Endodermal cell (in vitro differentiated cells): ENCODE results near the gene ST8SIA5. TPM values are rescaled to one million over a fixed set of nuclear protein-coding genes. Genes with fewer than 3 reads are reported as not detected.

Experiments used
- DNase-seq: peaks from one replicate; pipeline ENCODE4 v3.0.0-alpha.2; 2017
- H3K27ac ChIP-seq: 2 replicates; pipeline ENCODE4 v1.5.1; 2013; ENCODE audit warnings: mild to moderate bottlenecking, low read depth, low read length, moderate library complexity
- H3K27me3 ChIP-seq: 2 replicates; pipeline ENCODE4 v1.6.1; 2013; ENCODE audit warnings: mild to moderate bottlenecking, low read length, moderate library complexity; ENCODE audit not compliant: insufficient read depth, control insufficient read depth, poor library complexity, severe bottlenecking
- H3K36me3 ChIP-seq: 2 replicates; pipeline ENCODE4 v1.7.0; 2013; ENCODE audit warnings: mild to moderate bottlenecking, low read length, moderate library complexity; ENCODE audit not compliant: control insufficient read depth, insufficient read depth
- H3K4me1 ChIP-seq: one replicate; pipeline ENCODE4 v1.7.0; 2013; ENCODE audit warnings: low read length; ENCODE audit not compliant: control insufficient read depth, insufficient read depth
- H3K4me3 ChIP-seq: 2 replicates; pipeline ENCODE4 v1.5.1; 2013; ENCODE audit warnings: mild to moderate bottlenecking, low read length, moderate library complexity
- H3K9ac ChIP-seq: 2 replicates; pipeline ENCODE4 v1.6.1; 2013; ENCODE audit warnings: mild to moderate bottlenecking, low read length, moderate library complexity; ENCODE audit not compliant: poor library complexity, severe bottlenecking; ENCODE audit errors: extremely low read depth
- H3K9me3 ChIP-seq: 2 replicates; pipeline ENCODE4 v1.6.1; 2013; ENCODE audit warnings: mild to moderate bottlenecking, low read length, moderate library complexity; ENCODE audit not compliant: control insufficient read depth
- H3K27ac Mint-ChIP-seq: 2 replicates; pipeline ENCODE4 v1.8.0; 2020; ENCODE audit warnings: mixed read lengths
- H3K27me3 Mint-ChIP-seq: 2 replicates; pipeline ENCODE4 v1.8.0; 2021; ENCODE audit warnings: mild to moderate bottlenecking, mixed read lengths; ENCODE audit not compliant: insufficient read depth
- H3K36me3 Mint-ChIP-seq: 2 replicates; pipeline ENCODE4 v1.8.0; 2020; ENCODE audit warnings: low read depth, mixed read lengths
- H3K4me1 Mint-ChIP-seq: 2 replicates; pipeline ENCODE4 v1.8.0; 2020; ENCODE audit warnings: mixed read lengths
- H3K4me3 Mint-ChIP-seq: 2 replicates; pipeline ENCODE4 v1.8.0; 2020; ENCODE audit warnings: mild to moderate bottlenecking, moderate library complexity, mixed read lengths
- H3K9me3 Mint-ChIP-seq: 2 replicates; pipeline ENCODE4 v1.8.0; 2020; ENCODE audit warnings: mild to moderate bottlenecking, mixed read lengths
- WGBS, 2 experiments: methylation state at CpG; one replicate each; pipeline versions ENCODE4 v1.1.5 to v1.1.7; 2013; ENCODE audit warnings: missing lambda C conversion rate in 2 of 2, mixed read lengths in 1 of 2; ENCODE audit not compliant: insufficient coverage in 1 of 2, insufficient read length in 1 of 2; 5-methylcytosine and 5-hydroxymethylcytosine counted together
- total RNA-seq, 2 donors: library from RNA; stranded (reverse); fragmentation: NEBNext Ultra II Directional in 1 of 2; extraction: Animal tissue kit (Norgen Biotek cat#: 25700) in 1 of 2; gene quantifications; 2 replicates in 1 of 2; 3 replicates in 1 of 2; pipeline ENCODE4 v1.2.1, GENCODE V29; 2021
- TF ChIP-seq, protein P1 (sequence below): fragments of 200-600 bp; sonication (generic); conservative IDR thresholded peaks from 2 replicates; pipeline ENCODE4 v1.5.0; 2021; ENCODE audit warnings: antibody characterized with exemption, mild to moderate bottlenecking

ST8SIA5 gene
- total RNA-seq, 2 donors from 2014 or later: 0.24 to 0.73 TPM

DNA sequence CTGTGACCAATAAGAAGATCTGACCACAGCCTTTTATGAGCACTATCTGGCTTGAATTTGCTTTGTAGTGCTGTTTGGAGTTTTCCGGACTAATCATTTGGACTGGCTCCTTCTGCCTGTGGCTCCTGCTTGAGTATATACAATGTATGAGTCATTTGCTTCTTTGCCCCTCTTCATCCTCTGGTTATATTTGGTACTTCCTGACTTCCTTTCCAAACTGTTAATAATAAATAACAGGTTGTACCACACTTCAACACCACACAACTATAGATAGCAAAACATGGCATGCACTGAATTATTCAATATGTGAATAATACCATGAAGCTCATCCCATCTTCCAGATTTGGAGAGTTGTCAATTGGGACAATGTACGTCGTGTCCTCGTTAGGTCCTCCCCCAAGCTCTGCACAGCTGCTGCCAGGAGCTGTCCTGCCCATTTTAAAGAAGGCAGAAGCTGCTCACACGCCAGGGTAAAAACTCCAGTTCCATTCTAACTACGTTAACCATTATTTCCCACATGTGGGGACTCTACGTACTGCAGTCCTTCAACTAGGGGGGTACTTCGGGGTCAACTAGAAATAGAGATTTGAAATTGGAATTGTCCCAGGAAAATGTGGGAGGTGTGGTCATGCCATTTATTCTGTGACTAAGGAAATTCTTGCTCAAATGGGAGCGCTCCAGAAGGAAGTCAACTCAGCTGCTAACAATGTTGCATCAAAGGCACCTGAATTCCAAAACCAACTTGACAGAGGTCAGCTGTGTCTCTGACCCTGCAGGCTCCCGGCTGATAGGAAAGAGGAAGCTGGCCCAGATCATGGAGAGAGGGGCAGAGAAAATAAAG lies 38.1 kb downstream of the ST8SIA5 start:
- Histone ChIP-seq H3K27ac (no peak overlapping the region), H3K9ac (no peak overlapping the region), H3K36me3 (no peaks in the 10 kb centered on the region), H3K4me3 (no peak overlapping the region), H3K9me3 (no peaks in the 10 kb centered on the region), H3K4me1 (no peaks in the 10 kb centered on the region), H3K27me3 (peaks cover 5% of the 10 kb centered on the region)
- H3K4me1 Mint-ChIP-seq: no peaks in the 10 kb centered on the region
- WGBS, 2 experiments: 57 to 68% methylated on average over 9 to 10 of the region's 10 CpGs
- TF ChIP-seq, protein P1, sequence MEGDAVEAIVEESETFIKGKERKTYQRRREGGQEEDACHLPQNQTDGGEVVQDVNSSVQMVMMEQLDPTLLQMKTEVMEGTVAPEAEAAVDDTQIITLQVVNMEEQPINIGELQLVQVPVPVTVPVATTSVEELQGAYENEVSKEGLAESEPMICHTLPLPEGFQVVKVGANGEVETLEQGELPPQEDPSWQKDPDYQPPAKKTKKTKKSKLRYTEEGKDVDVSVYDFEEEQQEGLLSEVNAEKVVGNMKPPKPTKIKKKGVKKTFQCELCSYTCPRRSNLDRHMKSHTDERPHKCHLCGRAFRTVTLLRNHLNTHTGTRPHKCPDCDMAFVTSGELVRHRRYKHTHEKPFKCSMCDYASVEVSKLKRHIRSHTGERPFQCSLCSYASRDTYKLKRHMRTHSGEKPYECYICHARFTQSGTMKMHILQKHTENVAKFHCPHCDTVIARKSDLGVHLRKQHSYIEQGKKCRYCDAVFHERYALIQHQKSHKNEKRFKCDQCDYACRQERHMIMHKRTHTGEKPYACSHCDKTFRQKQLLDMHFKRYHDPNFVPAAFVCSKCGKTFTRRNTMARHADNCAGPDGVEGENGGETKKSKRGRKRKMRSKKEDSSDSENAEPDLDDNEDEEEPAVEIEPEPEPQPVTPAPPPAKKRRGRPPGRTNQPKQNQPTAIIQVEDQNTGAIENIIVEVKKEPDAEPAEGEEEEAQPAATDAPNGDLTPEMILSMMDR: no peak
- H3K27me3 Mint-ChIP-seq: no peaks in the 10 kb centered on the region
- no peak for DNase-seq
- H3K4me3 Mint-ChIP-seq: no peak overlapping the region
- H3K27ac Mint-ChIP-seq: no peak overlapping the region
- no peaks in the 10 kb centered on the region for H3K9me3 Mint-ChIP-seq
- no peaks in the 10 kb centered on the region for H3K36me3 Mint-ChIP-seq

DNA sequence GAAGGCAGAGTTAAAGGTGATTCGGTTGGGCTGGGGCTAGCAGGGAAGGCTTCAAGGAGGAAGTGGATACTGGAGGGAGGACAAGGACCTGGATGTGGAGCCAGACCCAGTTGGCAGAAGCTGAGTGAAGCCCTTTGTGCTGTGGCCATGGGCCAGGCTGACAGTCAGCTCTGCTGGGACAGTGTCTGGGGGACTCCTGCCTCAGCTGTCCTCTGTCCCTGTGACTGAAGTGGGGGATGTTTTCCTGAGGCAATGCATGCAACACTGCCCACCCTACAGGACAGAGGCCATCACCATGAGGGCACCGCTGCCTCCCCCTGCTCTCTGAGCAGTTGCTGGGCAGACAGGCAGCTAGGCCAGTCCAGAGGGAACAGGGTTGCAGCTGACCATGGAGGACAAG lies 40.0 kb downstream of the ST8SIA5 start:
- H3K9me3 ChIP-seq: no peaks in the 10 kb centered on the region
- H3K4me3 ChIP-seq: no peak overlapping the region
- no peaks in the 10 kb centered on the region for H3K36me3 ChIP-seq
- H3K9ac ChIP-seq: no peak overlapping the region
- DNase-seq: no peak
- H3K36me3 Mint-ChIP-seq: no peaks in the 10 kb centered on the region
- H3K4me1 ChIP-seq: no peaks in the 10 kb centered on the region
- H3K27me3 Mint-ChIP-seq: no peaks in the 10 kb centered on the region
- TF ChIP-seq, protein P1: no peak
- no peak overlapping the region for H3K27ac ChIP-seq
- WGBS, 2 experiments: 82 to 88% methylated on average over 2 of the region's 2 CpGs
- no peaks in the 10 kb centered on the region for H3K4me1 Mint-ChIP-seq
- H3K27ac Mint-ChIP-seq: no peak overlapping the region
- no peak overlapping the region for H3K4me3 Mint-ChIP-seq
- peaks cover 5% of the 10 kb centered on the region for H3K27me3 ChIP-seq
- H3K9me3 Mint-ChIP-seq: no peaks in the 10 kb centered on the region

- no peaks in the 10 kb centered on the region for H3K9me3 ChIP-seq
- no peaks in the 10 kb centered on the region for H3K4me1 ChIP-seq
- H3K36me3 Mint-ChIP-seq: no peaks in the 10 kb centered on the region
- H3K9ac ChIP-seq: no peak overlapping the region
- peaks cover 2% of the 10 kb centered on the region for H3K27me3 Mint-ChIP-seq
- TF ChIP-seq, protein P1: no peak
- H3K27me3 ChIP-seq: peaks cover 5% of the 10 kb centered on the region
- H3K4me1 Mint-ChIP-seq: no peaks in the 10 kb centered on the region
- no peak for DNase-seq
- H3K4me3 ChIP-seq: no peak overlapping the region
- 87% methylated on average over 2 to 5 of the region's 5 CpGs for WGBS, 2 experiments
- H3K4me3 Mint-ChIP-seq: no peak overlapping the region
- no peaks in the 10 kb centered on the region for H3K36me3 ChIP-seq
- no peak overlapping the region for H3K27ac ChIP-seq
- no peak overlapping the region for H3K27ac Mint-ChIP-seq
- H3K9me3 Mint-ChIP-seq: no peaks in the 10 kb centered on the region
These were observed 40.5 kb downstream of the ST8SIA5 start for GRCh38 chr18:46716336-46716735.
